Caco-2 (cell line): Measurements from ENCODE around the gene STX1B. TPM values are rescaled to one million over a fixed set of nuclear protein-coding genes. Genes with fewer than 3 reads are reported as not detected.
A peak's percentile ranks its signal among the peaks of the same experiment; 100 is the strongest.

Experiments used
- Bru-seq: library from RNA; stranded (reverse); fragments of 400-500 nt; gene quantifications from one replicate; lab custom pipeline; 2021; lab: Mats Ljungman, UMichigan
- BruChase-seq, 2 experiments: library from RNA; stranded (reverse); fragments of 400-500 nt; gene quantifications; one replicate each; lab custom pipeline; 2021; lab: Mats Ljungman, UMichigan
- BruUV-seq: library from RNA; stranded (reverse); fragments of 400-500 nt; replicated peaks from 2 replicates; lab custom pipeline; 2021; lab: Mats Ljungman, UMichigan
- CTCF ChIA-PET: fragments of 300-600 bp; sonication (Branson Sonifier 250); formaldehyde crosslinking; loops from one replicate; lab custom pipeline; 2022; ENCODE audit warnings: antibody characterized with exemption; lab: Charles Lee
- POLR2A ChIA-PET: fragments of 300-600 bp; sonication (Branson Sonifier 250); formaldehyde crosslinking; loops from one replicate; lab custom pipeline; 2022; ENCODE audit warnings: antibody characterized with exemption; lab: Charles Lee
- DNase-seq, 2 experiments: peaks; one replicate each; pipeline versions ENCODE4 v3.0.0 to v3.0.0-alpha.2; 2020 to 2022
- H3K27me3 ChIP-seq: replicated peaks from 2 replicates; pipeline ENCODE4 v1.6.0; 2011; ENCODE audit warnings: low read length; ENCODE audit not compliant: control insufficient read depth, insufficient read depth
- H3K36me3 ChIP-seq: 2 replicates; pipeline ENCODE4 v1.5.1; 2011; ENCODE audit warnings: low read length; ENCODE audit not compliant: control insufficient read depth, insufficient read depth
- H3K4me1 ChIP-seq: fragments of 250-450 bp; sonication (Bioruptor Pico); 2 replicates; pipeline ENCODE4 v1.5.1; 2020; ENCODE audit warnings: mild to moderate bottlenecking
- H3K4me3 ChIP-seq: 2 replicates; pipeline ENCODE4 v1.5.1; 2011; ENCODE audit warnings: low read depth, mild to moderate bottlenecking, control low read depth, low read length
- H3K9me3 ChIP-seq: fragments of 250-450 bp; sonication (Bioruptor Pico); 2 replicates; pipeline ENCODE4 v1.5.1; 2020; ENCODE audit warnings: mild to moderate bottlenecking, moderate library complexity
- H3K27ac Mint-ChIP-seq: one replicate; pipeline ENCODE4 v1.8.0; 2022; ENCODE audit warnings: mixed read lengths; ENCODE audit not compliant: unreplicated experiment
- H3K27me3 Mint-ChIP-seq: one replicate; pipeline ENCODE4 v1.8.0; 2022; ENCODE audit warnings: mixed read lengths; ENCODE audit not compliant: insufficient read depth, unreplicated experiment
- H3K36me3 Mint-ChIP-seq: one replicate; pipeline ENCODE4 v1.8.0; 2022; ENCODE audit warnings: mild to moderate bottlenecking, mixed read lengths; ENCODE audit not compliant: insufficient read depth, unreplicated experiment
- H3K4me1 Mint-ChIP-seq: one replicate; pipeline ENCODE4 v1.8.0; 2022; ENCODE audit warnings: low read depth, mixed read lengths; ENCODE audit not compliant: unreplicated experiment
- H3K4me3 Mint-ChIP-seq: one replicate; pipeline ENCODE4 v1.8.0; 2022; ENCODE audit warnings: mild to moderate bottlenecking, moderate library complexity, mixed read lengths; ENCODE audit not compliant: unreplicated experiment
- H3K9me3 Mint-ChIP-seq: one replicate; pipeline ENCODE4 v1.8.0; 2022; ENCODE audit warnings: mixed read lengths; ENCODE audit not compliant: unreplicated experiment
- intact Hi-C: fragments of 100-400 bp; cut with micrococcal nuclease; formaldehyde crosslinking; loops from one replicate; pipeline ENCODE4 v1.10.0; 2022; ENCODE audit not compliant: unreplicated experiment
- long read RNA-seq: library from polyadenylated mRNA; stranded (forward); transcript quantifications from one replicate; pipeline ENCODE4 v2.0.0, GENCODE V29; 2022
- total RNA-seq: library from RNA; stranded (reverse); gene quantifications from 2 replicates; pipeline ENCODE4 v1.2.3, GENCODE V29; 2022
- TF ChIP-seq, protein P1 (sequence below), 2 experiments: fragments of 200-600 bp in 1 of 2; IDR thresholded peaks; 1 replicate in 1 of 2; 2 replicates in 1 of 2; pipeline versions ENCODE4 v1.5.1 to v1.8.0; 2011 to 2022; ENCODE audit warnings: antibody characterized with exemption in 1 of 2, control low read depth in 1 of 2, inconsistent platforms in 1 of 2, low read depth in 1 of 2, low read length in 1 of 2, mild to moderate bottlenecking in 1 of 2, moderate library complexity in 1 of 2; ENCODE audit not compliant: insufficient read depth in 1 of 2, severe bottlenecking in 1 of 2, unreplicated experiment in 1 of 2

STX1B gene
- total RNA-seq (0.46 and 0.77 TPM in 2 replicates), Bru-seq, nascent RNA (percentile 20 among the genes with signal in this experiment), BruChase-seq, experiment 1, labeled RNA remaining after a 2-hour chase (percentile 13 among the genes with signal in this experiment), BruChase-seq, experiment 2, labeled RNA remaining after a 6-hour chase (percentile 16 among the genes with signal in this experiment)
- long read RNA-seq = 0 reads

DNA sequence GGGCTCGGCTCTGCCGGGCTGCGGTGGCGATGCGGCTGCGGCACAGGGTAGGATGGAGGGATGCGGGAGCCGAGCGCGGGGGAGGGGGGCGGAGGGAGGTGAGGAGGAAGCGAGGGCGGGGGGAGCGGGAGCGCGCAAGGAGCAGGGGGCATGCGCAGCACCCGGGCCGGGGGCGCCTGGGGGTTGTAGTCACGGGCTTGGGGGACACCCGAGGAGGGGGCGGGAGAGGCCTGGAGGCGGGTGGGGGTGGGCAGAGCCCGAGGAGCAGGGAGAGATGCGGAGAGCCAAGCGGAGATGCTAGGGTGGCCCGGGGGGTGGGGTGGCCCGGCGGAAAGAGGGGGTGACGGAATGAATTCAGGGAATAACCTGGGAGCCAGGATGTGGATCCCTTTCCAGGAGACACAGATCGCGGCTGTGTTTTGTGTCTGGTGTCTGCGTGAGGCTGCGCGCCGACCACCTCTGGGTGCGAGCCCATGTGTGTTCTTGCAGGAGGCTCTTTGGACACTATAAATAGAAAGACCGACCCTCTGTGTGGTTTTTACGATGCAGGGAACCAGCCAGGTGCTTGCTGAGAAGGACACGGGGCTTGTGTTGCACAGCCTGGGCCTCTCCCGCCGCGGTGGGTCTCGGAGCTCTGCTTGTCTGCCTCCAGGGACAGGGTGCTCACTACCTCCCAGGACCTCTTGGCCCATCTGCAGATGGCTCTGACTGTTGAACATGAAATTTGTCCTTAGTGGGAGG lies at the start of gene STX1B:
STX1B (minus strand) TSS at position 54 of the 741 bp plus-strand sequence. CDS start 242 bp downstream, outside the sequence.
- Mint-ChIP-seq H3K4me3 (peak within 1 kb of the TSS; percentile 18), H3K4me1 (peaks cover 9% of the 10 kb centered on the region), H3K27me3 (peaks cover 15% of the 10 kb centered on the region), H3K36me3 (no peaks in the 10 kb centered on the region), H3K9me3 (no peaks in the 10 kb centered on the region), H3K27ac (no peak within 1 kb of the TSS)
- no peak for DNase-seq
- H3K4me1 ChIP-seq = no peaks in the 10 kb centered on the region
- no peaks in the 10 kb centered on the region for H3K9me3 ChIP-seq
- H3K36me3 ChIP-seq = no peaks in the 10 kb centered on the region
- ChIA-PET POLR2A (no interaction called here), CTCF (no interaction called here)
- BruUV-seq = no TSS peak
- H3K4me3 ChIP-seq = peak within 1 kb of the TSS; percentile 16
- TF ChIP-seq, protein P1, sequence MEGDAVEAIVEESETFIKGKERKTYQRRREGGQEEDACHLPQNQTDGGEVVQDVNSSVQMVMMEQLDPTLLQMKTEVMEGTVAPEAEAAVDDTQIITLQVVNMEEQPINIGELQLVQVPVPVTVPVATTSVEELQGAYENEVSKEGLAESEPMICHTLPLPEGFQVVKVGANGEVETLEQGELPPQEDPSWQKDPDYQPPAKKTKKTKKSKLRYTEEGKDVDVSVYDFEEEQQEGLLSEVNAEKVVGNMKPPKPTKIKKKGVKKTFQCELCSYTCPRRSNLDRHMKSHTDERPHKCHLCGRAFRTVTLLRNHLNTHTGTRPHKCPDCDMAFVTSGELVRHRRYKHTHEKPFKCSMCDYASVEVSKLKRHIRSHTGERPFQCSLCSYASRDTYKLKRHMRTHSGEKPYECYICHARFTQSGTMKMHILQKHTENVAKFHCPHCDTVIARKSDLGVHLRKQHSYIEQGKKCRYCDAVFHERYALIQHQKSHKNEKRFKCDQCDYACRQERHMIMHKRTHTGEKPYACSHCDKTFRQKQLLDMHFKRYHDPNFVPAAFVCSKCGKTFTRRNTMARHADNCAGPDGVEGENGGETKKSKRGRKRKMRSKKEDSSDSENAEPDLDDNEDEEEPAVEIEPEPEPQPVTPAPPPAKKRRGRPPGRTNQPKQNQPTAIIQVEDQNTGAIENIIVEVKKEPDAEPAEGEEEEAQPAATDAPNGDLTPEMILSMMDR (IDR thresholded peaks at IDR 0.05; ENCODE audit: insufficient read depth in 1 of 2, low read depth in 1 of 2, low read length in 1 of 2, severe bottlenecking in 1 of 2, unreplicated experiment in 1 of 2) = no peak
- intact Hi-C loops = no loop called here
- no peaks in the 10 kb centered on the region for H3K27me3 ChIP-seq

DNA sequence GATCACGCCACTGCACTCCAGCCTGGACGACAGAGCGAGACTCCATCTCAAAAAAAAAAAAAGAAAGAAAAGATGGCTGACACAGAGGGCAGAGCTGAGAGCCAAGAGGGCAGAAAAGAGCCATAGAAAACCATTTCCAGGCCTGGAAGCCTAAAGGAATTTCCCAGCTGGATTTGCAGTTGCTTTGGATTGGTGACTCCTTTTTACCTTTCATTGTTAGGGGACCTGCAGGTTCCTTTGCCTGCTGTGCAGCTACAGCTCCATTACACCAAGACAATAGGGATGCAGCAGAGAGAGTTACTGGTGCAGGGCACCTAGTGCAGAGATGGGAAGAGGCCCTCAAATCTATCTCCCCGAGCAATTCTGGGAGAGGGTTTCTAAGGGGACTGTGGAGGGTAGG lies 45.2 kb upstream of the STX1B start:
- TF ChIP-seq, protein P1 (IDR thresholded peaks at IDR 0.05; ENCODE audit: insufficient read depth in 1 of 2, low read depth in 1 of 2, low read length in 1 of 2, severe bottlenecking in 1 of 2, unreplicated experiment in 1 of 2) = no peak
- H3K36me3 Mint-ChIP-seq = no peaks in the 10 kb centered on the region
- H3K4me3 Mint-ChIP-seq = no peak overlapping the region
- no peak for DNase-seq
- no TSS peak for BruUV-seq
- H3K9me3 Mint-ChIP-seq = no peaks in the 10 kb centered on the region
- H3K36me3 ChIP-seq = no peaks in the 10 kb centered on the region
- intact Hi-C loops = no loop called here
- no peaks in the 10 kb centered on the region for H3K4me1 ChIP-seq
- H3K4me1 Mint-ChIP-seq = peaks cover 10% of the 10 kb centered on the region
- H3K27me3 Mint-ChIP-seq = no peaks in the 10 kb centered on the region
- no peaks in the 10 kb centered on the region for H3K9me3 ChIP-seq
- H3K4me3 ChIP-seq = no peak overlapping the region
- H3K27ac Mint-ChIP-seq = no peak overlapping the region
- H3K27me3 ChIP-seq = no peaks in the 10 kb centered on the region
- POLR2A ChIA-PET = no interaction called here
- CTCF ChIA-PET = interaction anchor here (0.6 to 0.7 kb wide), 2 partner anchors 71 to 93 kb away, joined by 4 to 5 read pairs; no protein-coding TSS in a partner anchor

DNA sequence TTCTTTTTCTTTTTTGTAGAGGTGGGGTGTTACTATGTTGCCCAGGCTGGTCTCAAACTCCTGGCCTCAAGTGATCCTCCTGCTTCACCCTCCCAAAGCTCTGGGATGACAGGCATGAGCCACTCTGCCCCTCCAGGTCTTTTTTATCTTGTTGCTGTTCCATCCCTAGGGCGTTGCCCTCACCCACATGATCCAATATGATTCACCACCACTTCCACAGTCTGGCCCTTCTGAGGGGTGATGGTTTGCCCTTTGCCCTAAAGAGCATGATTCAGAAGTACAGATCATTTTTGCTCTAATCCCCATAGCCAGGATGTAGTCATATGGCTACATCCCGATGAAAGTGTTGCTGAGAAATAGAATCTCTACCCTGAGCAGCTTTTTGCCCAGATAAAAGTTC lies 41.7 kb upstream of the STX1B start:
- Mint-ChIP-seq H3K9me3 (no peaks in the 10 kb centered on the region), H3K27ac (no peak overlapping the region), H3K27me3 (no peaks in the 10 kb centered on the region), H3K4me1 (peaks cover 10% of the 10 kb centered on the region), H3K4me3 (no peak overlapping the region), H3K36me3 (no peaks in the 10 kb centered on the region)
- BruUV-seq = no TSS peak
- intact Hi-C loops = no loop called here
- ChIA-PET CTCF (no interaction called here), POLR2A (no interaction called here)
- TF ChIP-seq, protein P1 (IDR thresholded peaks at IDR 0.05; ENCODE audit: insufficient read depth in 1 of 2, low read depth in 1 of 2, low read length in 1 of 2, severe bottlenecking in 1 of 2, unreplicated experiment in 1 of 2) = no peak
- Histone ChIP-seq H3K9me3 (no peaks in the 10 kb centered on the region), H3K36me3 (no peaks in the 10 kb centered on the region), H3K27me3 (no peaks in the 10 kb centered on the region), H3K4me3 (no peak overlapping the region), H3K4me1 (no peaks in the 10 kb centered on the region)
- DNase-seq = peak in 1 of 2 experiments; percentile 7
